ENCODE results near the gene RSF1. TPM values are rescaled to one million over a fixed set of nuclear protein-coding genes. Genes with fewer than 3 reads are reported as not detected.

RSF1 gene
- total and polyA plus RNA-seq, 2 experiments from 2014 or later, result 47.9 to 48.8 TPM

- no peaks in the 10 kb centered on the region for H3K9me3 ChIP-seq (ENCODE audit: low read depth)
- 3% methylated on average over 36 of the region's 55 CpGs for WGBS (ENCODE audit: low lambda C conversion rate, missing lambda C conversion rate)
- peaks cover 16% of the 10 kb centered on the region for H3K4me1 ChIP-seq (ENCODE audit: insufficient read depth)
- no peak for TF ChIP-seq EZH2phosphoT487 (IDR thresholded peaks at IDR 0.05; ENCODE audit: low read depth, severe bottlenecking, unreplicated experiment)
- TF ChIP-seq EZH2 (IDR thresholded peaks at IDR 0.05; ENCODE audit: borderline replicate concordance), result no peak
- TF ChIP-seq CTCF (IDR thresholded peaks at IDR 0.05; ENCODE audit: poor library complexity), result no peak
- DNase-seq (ENCODE audit: low spot score), result peak; percentile 82
- no peaks in the 10 kb centered on the region for H3K9me2 ChIP-seq (replicated peaks; ENCODE audit: insufficient read depth)
- peak overlapping the region; percentile 85 for H3K4me2 ChIP-seq
- H2AFZ ChIP-seq, result peak overlapping the region; percentile 94
- H3K27ac ChIP-seq, result peak overlapping the region; percentile 97
- H3K36me3 ChIP-seq (replicated peaks; ENCODE audit: insufficient read depth, low read depth), result no peaks in the 10 kb centered on the region
- no peaks in the 10 kb centered on the region for H3K27me3 ChIP-seq
- peak overlapping the region; percentile 62 for H3K4me3 ChIP-seq
- H3K79me2 ChIP-seq, result peaks cover 66% of the 10 kb centered on the region
- peaks cover 41% of the 10 kb centered on the region for H4K20me1 ChIP-seq (ENCODE audit: insufficient read depth, poor library complexity, severe bottlenecking)
Observed at GRCh38 chr11:77819921-77820564, 479 bp downstream of the RSF1 start.

- Histone ChIP-seq H3K27ac (peak overlapping the region; percentile 97), H4K20me1 (ENCODE audit: insufficient read depth, poor library complexity, severe bottlenecking) (peaks cover 47% of the 10 kb centered on the region), H3K9me3 (ENCODE audit: low read depth) (no peaks in the 10 kb centered on the region), H3K9me2 (replicated peaks; ENCODE audit: insufficient read depth) (no peaks in the 10 kb centered on the region), H3K4me2 (peak overlapping the region; percentile 85), H3K4me3 (peak overlapping the region; percentile 62), H3K4me1 (ENCODE audit: insufficient read depth) (peaks cover 16% of the 10 kb centered on the region), H3K27me3 (no peaks in the 10 kb centered on the region), H2AFZ (peak overlapping the region; percentile 94), H3K79me2 (peaks cover 68% of the 10 kb centered on the region), H3K36me3 (replicated peaks; ENCODE audit: insufficient read depth, low read depth) (no peaks in the 10 kb centered on the region)
- WGBS (ENCODE audit: low lambda C conversion rate, missing lambda C conversion rate), result 2% methylated on average over 13 of the region's 19 CpGs
- DNase-seq (ENCODE audit: low spot score), result peak; percentile 93
- TF ChIP-seq CTCF (IDR thresholded peaks at IDR 0.05; ENCODE audit: poor library complexity), result no peak
- no peak for TF ChIP-seq EZH2 (IDR thresholded peaks at IDR 0.05; ENCODE audit: borderline replicate concordance)
- no peak for TF ChIP-seq EZH2phosphoT487 (IDR thresholded peaks at IDR 0.05; ENCODE audit: low read depth, severe bottlenecking, unreplicated experiment)
Observed at GRCh38 chr11:77819411-77819920, 1.1 kb downstream of the RSF1 start.

GRCh38 chr11:77815459-77815858 is 5.1 kb downstream of the RSF1 start:
- Histone ChIP-seq H3K4me2 (no peak overlapping the region), H3K27ac (no peak overlapping the region), H4K20me1 (ENCODE audit: insufficient read depth, poor library complexity, severe bottlenecking) (peaks cover 52% of the 10 kb centered on the region), H3K4me3 (no peak overlapping the region), H2AFZ (no peak overlapping the region), H3K4me1 (ENCODE audit: insufficient read depth) (peaks cover 7% of the 10 kb centered on the region), H3K9me2 (replicated peaks; ENCODE audit: insufficient read depth) (no peaks in the 10 kb centered on the region), H3K36me3 (replicated peaks; ENCODE audit: insufficient read depth, low read depth) (no peaks in the 10 kb centered on the region), H3K27me3 (no peaks in the 10 kb centered on the region), H3K9me3 (ENCODE audit: low read depth) (no peaks in the 10 kb centered on the region), H3K79me2 (peaks cover 94% of the 10 kb centered on the region)
- TF ChIP-seq EZH2 (IDR thresholded peaks at IDR 0.05; ENCODE audit: borderline replicate concordance), result no peak
- TF ChIP-seq EZH2phosphoT487 (IDR thresholded peaks at IDR 0.05; ENCODE audit: low read depth, severe bottlenecking, unreplicated experiment), result no peak
- TF ChIP-seq CTCF (IDR thresholded peaks at IDR 0.05; ENCODE audit: poor library complexity), result no peak
- no peak for DNase-seq (ENCODE audit: low spot score)
- WGBS (ENCODE audit: low lambda C conversion rate, missing lambda C conversion rate), result 93% methylated on average over 1 of the region's 1 CpG
